ENCODE data around the gene SNX8. TPM values are rescaled to one million over a fixed set of nuclear protein-coding genes. Genes with fewer than 3 reads are reported as not detected.
A peak's percentile ranks its signal among the peaks of the same experiment; 100 is the strongest.

The SNX8 gene
- total RNA-seq, 1 donor from 2014 or later = 12.5 TPM

- Histone ChIP-seq H3K27me3 (ENCODE audit: control insufficient read depth in 3 of 3, insufficient read depth in 3 of 3, low read length in 3 of 3) (no peaks in the 10 kb centered on the region), H3K9ac (ENCODE audit: low read depth in 1 of 3, low read length in 3 of 3) (no peak overlapping the region), H3K4me3 (ENCODE audit: low read length in 3 of 3) (no peak overlapping the region), H3K36me3 (ENCODE audit: control insufficient read depth in 3 of 3, insufficient read depth in 3 of 3, low read length in 3 of 3) (peaks cover 14 to 24% (median 17%) of the 10 kb centered on the region in 3 donors), H3K4me1 (ENCODE audit: control insufficient read depth in 3 of 3, insufficient read depth in 3 of 3, low read length in 3 of 3) (peaks cover 27 to 44% (median 43%) of the 10 kb centered on the region in 3 donors), H3K27ac (ENCODE audit: low read depth, low read length) (no peak overlapping the region), H3K9me3 (ENCODE audit: control insufficient read depth in 3 of 3, low read length in 3 of 3) (no peaks in the 10 kb centered on the region)
These were observed 85.3 kb downstream of the SNX8 start for GRCh38 chr7:2228921-2229320.

GRCh38 chr7:2227699-2228098 is 86.5 kb downstream of the SNX8 start:
- Histone ChIP-seq H3K4me3 (ENCODE audit: low read length in 3 of 3) (no peak overlapping the region), H3K27me3 (ENCODE audit: control insufficient read depth in 3 of 3, insufficient read depth in 3 of 3, low read length in 3 of 3) (no peaks in the 10 kb centered on the region), H3K4me1 (ENCODE audit: control insufficient read depth in 3 of 3, insufficient read depth in 3 of 3, low read length in 3 of 3) (peaks cover 27 to 48% (median 42%) of the 10 kb centered on the region in 3 donors), H3K27ac (ENCODE audit: low read depth, low read length) (no peak overlapping the region), H3K9ac (ENCODE audit: low read depth in 1 of 3, low read length in 3 of 3) (no peak overlapping the region), H3K9me3 (ENCODE audit: control insufficient read depth in 3 of 3, low read length in 3 of 3) (no peaks in the 10 kb centered on the region), H3K36me3 (ENCODE audit: control insufficient read depth in 3 of 3, insufficient read depth in 3 of 3, low read length in 3 of 3) (peaks cover 21 to 24% (median 21%) of the 10 kb centered on the region in 3 donors)

GRCh38 chr7:2225830-2226229 is 88.4 kb downstream of the SNX8 start:
- Histone ChIP-seq H3K9ac (ENCODE audit: low read depth in 1 of 3, low read length in 3 of 3) (peak overlapping the region in 1 of 3 donors; percentile 8), H3K9me3 (ENCODE audit: control insufficient read depth in 3 of 3, low read length in 3 of 3) (no peaks in the 10 kb centered on the region), H3K27me3 (ENCODE audit: control insufficient read depth in 3 of 3, insufficient read depth in 3 of 3, low read length in 3 of 3) (no peaks in the 10 kb centered on the region), H3K4me1 (ENCODE audit: control insufficient read depth in 3 of 3, insufficient read depth in 3 of 3, low read length in 3 of 3) (peaks cover 20 to 37% (median 30%) of the 10 kb centered on the region in 3 donors), H3K27ac (ENCODE audit: low read depth, low read length) (no peak overlapping the region), H3K4me3 (ENCODE audit: low read length in 3 of 3) (no peak overlapping the region), H3K36me3 (ENCODE audit: control insufficient read depth in 3 of 3, insufficient read depth in 3 of 3, low read length in 3 of 3) (peaks cover 29 to 34% (median 31%) of the 10 kb centered on the region in 3 donors)

- Histone ChIP-seq H3K36me3 (ENCODE audit: control insufficient read depth in 3 of 3, insufficient read depth in 3 of 3, low read length in 3 of 3) (peaks cover 32 to 35% (median 34%) of the 10 kb centered on the region in 3 donors), H3K27me3 (ENCODE audit: control insufficient read depth in 3 of 3, insufficient read depth in 3 of 3, low read length in 3 of 3) (no peaks in the 10 kb centered on the region), H3K9ac (ENCODE audit: low read depth in 1 of 3, low read length in 3 of 3) (peak overlapping the region in 1 of 3 donors; percentile 25), H3K9me3 (ENCODE audit: control insufficient read depth in 3 of 3, low read length in 3 of 3) (no peaks in the 10 kb centered on the region), H3K4me3 (ENCODE audit: low read length in 3 of 3) (no peak overlapping the region), H3K4me1 (ENCODE audit: control insufficient read depth in 3 of 3, insufficient read depth in 3 of 3, low read length in 3 of 3) (peaks cover 20 to 32% (median 27%) of the 10 kb centered on the region in 3 donors), H3K27ac (ENCODE audit: low read depth, low read length) (no peak overlapping the region)
These were observed 88.9 kb downstream of the SNX8 start for GRCh38 chr7:2225336-2225735.

GRCh38 chr7:2224934-2225333 is 89.3 kb downstream of the SNX8 start:
- H3K36me3 ChIP-seq (ENCODE audit: control insufficient read depth in 3 of 3, insufficient read depth in 3 of 3, low read length in 3 of 3) = peaks cover 34 to 35% (median 35%) of the 10 kb centered on the region in 3 donors
- peak overlapping the region; percentile 60 for H3K27ac ChIP-seq (ENCODE audit: low read depth, low read length)
- no peaks in the 10 kb centered on the region for H3K9me3 ChIP-seq (ENCODE audit: control insufficient read depth in 3 of 3, low read length in 3 of 3)
- peak overlapping the region in 1 of 3 donors; percentile 54 for H3K9ac ChIP-seq (ENCODE audit: low read depth in 1 of 3, low read length in 3 of 3)
- no peaks in the 10 kb centered on the region for H3K27me3 ChIP-seq (ENCODE audit: control insufficient read depth in 3 of 3, insufficient read depth in 3 of 3, low read length in 3 of 3)
- no peak overlapping the region for H3K4me3 ChIP-seq (ENCODE audit: low read length in 3 of 3)
- peaks cover 20 to 28% (median 23%) of the 10 kb centered on the region in 3 donors for H3K4me1 ChIP-seq (ENCODE audit: control insufficient read depth in 3 of 3, insufficient read depth in 3 of 3, low read length in 3 of 3)

GRCh38 chr7:2224491-2224928 is 89.7 kb downstream of the SNX8 start:
- Histone ChIP-seq H3K27me3 (ENCODE audit: control insufficient read depth in 3 of 3, insufficient read depth in 3 of 3, low read length in 3 of 3) (no peaks in the 10 kb centered on the region), H3K36me3 (ENCODE audit: control insufficient read depth in 3 of 3, insufficient read depth in 3 of 3, low read length in 3 of 3) (peaks cover 30 to 33% (median 31%) of the 10 kb centered on the region in 3 donors), H3K27ac (ENCODE audit: low read depth, low read length) (peak overlapping the region; percentile 60), H3K9me3 (ENCODE audit: control insufficient read depth in 3 of 3, low read length in 3 of 3) (no peaks in the 10 kb centered on the region), H3K4me1 (ENCODE audit: control insufficient read depth in 3 of 3, insufficient read depth in 3 of 3, low read length in 3 of 3) (peaks cover 20 to 28% (median 20%) of the 10 kb centered on the region in 3 donors), H3K4me3 (ENCODE audit: low read length in 3 of 3) (peak overlapping the region in 1 of 3 donors; percentile 6), H3K9ac (ENCODE audit: low read depth in 1 of 3, low read length in 3 of 3) (peak overlapping the region in 2 of 3 donors; percentile 15 to 54)

GRCh38 chr7:2223321-2223720 is 90.9 kb downstream of the SNX8 start:
- no peak overlapping the region for H3K27ac ChIP-seq (ENCODE audit: low read depth, low read length)
- H3K36me3 ChIP-seq (ENCODE audit: control insufficient read depth in 3 of 3, insufficient read depth in 3 of 3, low read length in 3 of 3) = peaks cover 26 to 33% (median 30%) of the 10 kb centered on the region in 3 donors
- H3K4me3 ChIP-seq (ENCODE audit: low read length in 3 of 3) = no peak overlapping the region
- no peak overlapping the region for H3K9ac ChIP-seq (ENCODE audit: low read depth in 1 of 3, low read length in 3 of 3)
- no peaks in the 10 kb centered on the region for H3K9me3 ChIP-seq (ENCODE audit: control insufficient read depth in 3 of 3, low read length in 3 of 3)
- peaks cover 20 to 28% (median 20%) of the 10 kb centered on the region in 3 donors for H3K4me1 ChIP-seq (ENCODE audit: control insufficient read depth in 3 of 3, insufficient read depth in 3 of 3, low read length in 3 of 3)
- no peaks in the 10 kb centered on the region for H3K27me3 ChIP-seq (ENCODE audit: control insufficient read depth in 3 of 3, insufficient read depth in 3 of 3, low read length in 3 of 3)

- Histone ChIP-seq H3K27me3 (ENCODE audit: control insufficient read depth in 3 of 3, insufficient read depth in 3 of 3, low read length in 3 of 3) (no peaks in the 10 kb centered on the region), H3K36me3 (ENCODE audit: control insufficient read depth in 3 of 3, insufficient read depth in 3 of 3, low read length in 3 of 3) (peaks cover 30 to 40% (median 31%) of the 10 kb centered on the region in 3 donors), H3K9ac (ENCODE audit: low read depth in 1 of 3, low read length in 3 of 3) (no peak overlapping the region)
These were observed 91.7 kb downstream of the SNX8 start for GRCh38 chr7:2222516-2222915.

GRCh38 chr7:2220954-2221353 is 93.3 kb downstream of the SNX8 start:
- Histone ChIP-seq H3K27ac (ENCODE audit: low read depth, low read length) (no peak overlapping the region), H3K27me3 (ENCODE audit: control insufficient read depth in 3 of 3, insufficient read depth in 3 of 3, low read length in 3 of 3) (no peaks in the 10 kb centered on the region), H3K4me1 (ENCODE audit: control insufficient read depth in 3 of 3, insufficient read depth in 3 of 3, low read length in 3 of 3) (peaks cover 20 to 28% (median 20%) of the 10 kb centered on the region in 3 donors), H3K9ac (ENCODE audit: low read depth in 1 of 3, low read length in 3 of 3) (no peak overlapping the region), H3K9me3 (ENCODE audit: control insufficient read depth in 3 of 3, low read length in 3 of 3) (no peaks in the 10 kb centered on the region), H3K36me3 (ENCODE audit: control insufficient read depth in 3 of 3, insufficient read depth in 3 of 3, low read length in 3 of 3) (peaks cover 43 to 49% (median 46%) of the 10 kb centered on the region in 3 donors), H3K4me3 (ENCODE audit: low read length in 3 of 3) (no peak overlapping the region)

More at GRCh38 chr7:2222516-2222915, 91.7 kb downstream of the SNX8 start:
- Histone ChIP-seq H3K27ac (ENCODE audit: low read depth, low read length) (no peak overlapping the region), H3K9me3 (ENCODE audit: control insufficient read depth in 3 of 3, low read length in 3 of 3) (no peaks in the 10 kb centered on the region), H3K4me1 (ENCODE audit: control insufficient read depth in 3 of 3, insufficient read depth in 3 of 3, low read length in 3 of 3) (peaks cover 20 to 28% (median 20%) of the 10 kb centered on the region in 3 donors), H3K4me3 (ENCODE audit: low read length in 3 of 3) (no peak overlapping the region)

- H3K36me3 ChIP-seq (ENCODE audit: control insufficient read depth in 3 of 3, insufficient read depth in 3 of 3, low read length in 3 of 3) = peaks cover 46 to 51% (median 50%) of the 10 kb centered on the region in 3 donors
- no peak overlapping the region for H3K4me3 ChIP-seq (ENCODE audit: low read length in 3 of 3)
- peaks cover 19 to 29% (median 21%) of the 10 kb centered on the region in 3 donors for H3K4me1 ChIP-seq (ENCODE audit: control insufficient read depth in 3 of 3, insufficient read depth in 3 of 3, low read length in 3 of 3)
- H3K27ac ChIP-seq (ENCODE audit: low read depth, low read length) = no peak overlapping the region
- no peaks in the 10 kb centered on the region for H3K9me3 ChIP-seq (ENCODE audit: control insufficient read depth in 3 of 3, low read length in 3 of 3)
- H3K9ac ChIP-seq (ENCODE audit: low read depth in 1 of 3, low read length in 3 of 3) = no peak overlapping the region
- H3K27me3 ChIP-seq (ENCODE audit: control insufficient read depth in 3 of 3, insufficient read depth in 3 of 3, low read length in 3 of 3) = no peaks in the 10 kb centered on the region
These were observed 93.7 kb downstream of the SNX8 start for GRCh38 chr7:2220506-2220905.

Data from skeletal muscle tissue (tissue), 4 donors.